HG03097 (cell line): Measurements from ENCODE around the gene MXRA8.
A peak's percentile ranks its signal among the peaks of the same experiment; 100 is the strongest.
"Not testable (repeated sequence)": the region's sequence is repeated elsewhere in the genome, so short reads cannot be mapped to it uniquely, and the experiment has no call there.

Experiments
- ATAC-seq: cut with Tn5 transposase; IDR thresholded peaks from one replicate; pipeline ENCODE4 v1.9.1; 2021; ENCODE audit not compliant: unreplicated experiment, low FRiP score

Gene MXRA8

GRCh38 chr1:1393014-1393413, 34.7 kb upstream of the MXRA8 start:
- ATAC-seq: no peak

- ATAC-seq: no peak
Measured at GRCh38 chr1:1391225-1391624, 32.9 kb upstream of the MXRA8 start.

- ATAC-seq: no peak
Measured at GRCh38 chr1:1390675-1391074, 32.3 kb upstream of the MXRA8 start.

GRCh38 chr1:1388078-1388472, 29.7 kb upstream of the MXRA8 start:
- ATAC-seq: no peak

- no peak for ATAC-seq
Measured at GRCh38 chr1:1387098-1388077, 29.0 kb upstream of the MXRA8 start.

GRCh38 chr1:1385931-1386330, 27.6 kb upstream of the MXRA8 start:
- no peak for ATAC-seq

GRCh38 chr1:1385339-1385738, 27.0 kb upstream of the MXRA8 start:
- ATAC-seq: not testable (repeated sequence)

GRCh38 chr1:1381294-1381693, 22.9 kb upstream of the MXRA8 start:
- ATAC-seq: no peak

GRCh38 chr1:1380860-1381259, 22.5 kb upstream of the MXRA8 start:
- ATAC-seq: no peak

- no peak for ATAC-seq
Measured at GRCh38 chr1:1377540-1378205, 19.3 kb upstream of the MXRA8 start.

- no peak for ATAC-seq
Measured at GRCh38 chr1:1376551-1377226, 18.3 kb upstream of the MXRA8 start.

- ATAC-seq: peak; percentile 84
Measured at GRCh38 chr1:1374929-1375662, 16.7 kb upstream of the MXRA8 start, which contains the start of gene AURKAIP1. TSS of gene AURKAIP1 (minus strand) at chr1:1375207. CDS start at chr1:1374756, 451 bp downstream.

- no peak for ATAC-seq
Measured at GRCh38 chr1:1374589-1374928, 16.2 kb upstream of the MXRA8 start.

GRCh38 chr1:1373815-1374588, 15.6 kb upstream of the MXRA8 start:
- ATAC-seq: no peak

- ATAC-seq: no peak
Measured at GRCh38 chr1:1373051-1373814, 14.9 kb upstream of the MXRA8 start.

GRCh38 chr1:1371746-1372711, 13.7 kb upstream of the MXRA8 start:
- no peak for ATAC-seq

- no peak for ATAC-seq
Measured at GRCh38 chr1:1371364-1371745, 13.0 kb upstream of the MXRA8 start.

GRCh38 chr1:1370771-1371300, 12.5 kb upstream of the MXRA8 start:
- ATAC-seq: no peak
